ENCODE data around the gene STARD3.

Gene STARD3

GRCh38 chr17:39600288-39600996 is 36.5 kb upstream of the STARD3 start:
- TF ChIP-seq GATA3 (IDR thresholded peaks at IDR 0.05; ENCODE audit: low read depth, low read length) (no peak), GATA2 (IDR thresholded peaks at IDR 0.05; ENCODE audit: low read depth, low read length) (no peak)

GRCh38 chr17:39600997-39601597 is 35.8 kb upstream of the STARD3 start:
- TF ChIP-seq GATA3 (IDR thresholded peaks at IDR 0.05; ENCODE audit: low read depth, low read length) (no peak), GATA2 (IDR thresholded peaks at IDR 0.05; ENCODE audit: low read depth, low read length) (no peak)

- TF ChIP-seq GATA2 (IDR thresholded peaks at IDR 0.05; ENCODE audit: low read depth, low read length) (no peak), GATA3 (IDR thresholded peaks at IDR 0.05; ENCODE audit: low read depth, low read length) (no peak)
Observed at GRCh38 chr17:39601758-39602532, 35.0 kb upstream of the STARD3 start.

- TF ChIP-seq GATA2 (IDR thresholded peaks at IDR 0.05; ENCODE audit: low read depth, low read length) (no peak), GATA3 (IDR thresholded peaks at IDR 0.05; ENCODE audit: low read depth, low read length) (no peak)
Observed at GRCh38 chr17:39602533-39603303, 34.2 kb upstream of the STARD3 start.

GRCh38 chr17:39603304-39604016 is 33.5 kb upstream of the STARD3 start:
- TF ChIP-seq GATA2 (IDR thresholded peaks at IDR 0.05; ENCODE audit: low read depth, low read length) (no peak), GATA3 (IDR thresholded peaks at IDR 0.05; ENCODE audit: low read depth, low read length) (no peak)

GRCh38 chr17:39604911-39605491 is 31.9 kb upstream of the STARD3 start:
- no peak for TF ChIP-seq GATA3 (IDR thresholded peaks at IDR 0.05; ENCODE audit: low read depth, low read length)
- no peak for TF ChIP-seq GATA2 (IDR thresholded peaks at IDR 0.05; ENCODE audit: low read depth, low read length)

GRCh38 chr17:39605492-39606433 is 31.2 kb upstream of the STARD3 start:
- TF ChIP-seq GATA3 (IDR thresholded peaks at IDR 0.05; ENCODE audit: low read depth, low read length) (no peak), GATA2 (IDR thresholded peaks at IDR 0.05; ENCODE audit: low read depth, low read length) (no peak)

- TF ChIP-seq GATA3 (IDR thresholded peaks at IDR 0.05; ENCODE audit: low read depth, low read length) (no peak), GATA2 (IDR thresholded peaks at IDR 0.05; ENCODE audit: low read depth, low read length) (no peak)
Observed at GRCh38 chr17:39606434-39607056, 30.4 kb upstream of the STARD3 start.

GRCh38 chr17:39607057-39607850 is 29.7 kb upstream of the STARD3 start:
- TF ChIP-seq GATA3 (IDR thresholded peaks at IDR 0.05; ENCODE audit: low read depth, low read length) (no peak), GATA2 (IDR thresholded peaks at IDR 0.05; ENCODE audit: low read depth, low read length) (no peak)

- no peak for TF ChIP-seq GATA2 (IDR thresholded peaks at IDR 0.05; ENCODE audit: low read depth, low read length)
- TF ChIP-seq GATA3 (IDR thresholded peaks at IDR 0.05; ENCODE audit: low read depth, low read length): no peak
Observed at GRCh38 chr17:39607851-39608130, 29.2 kb upstream of the STARD3 start, which contains the start of gene NEUROD2. NEUROD2 (minus strand) TSS chr17:39607920; CDS start chr17:39606599, 1,321 bp downstream.

All from SH-SY5Y (cell line).